Measurements from ENCODE around the gene SEMA3G. TPM values are rescaled to one million over a fixed set of nuclear protein-coding genes. Genes with fewer than 3 reads are reported as not detected.

The SEMA3G gene
- total RNA-seq, 3 donors from 2014 or later (not counting 1 experiment from before 2014, with no cell fraction given): 0.07 to 0.55 TPM; not detected in 1

- Mint-ChIP-seq H3K4me1 (peaks cover 1% of the 10 kb centered on the region in 2 donors), H3K9me3 (no peaks in the 10 kb centered on the region), H3K27ac (no peak overlapping the region), H3K27me3 (ENCODE audit: low read depth in 2 of 2) (no peaks in the 10 kb centered on the region), H3K4me3 (no peak overlapping the region), H3K36me3 (no peaks in the 10 kb centered on the region)
- peaks cover 86% of the 10 kb centered on the region for H3K36me3 ChIP-seq (ENCODE audit: control insufficient read depth, insufficient read depth, low read length)
- TF ChIP-seq CTCF (IDR thresholded peaks at IDR 0.05): no peak
- no peaks in the 10 kb centered on the region for H3K27me3 ChIP-seq (ENCODE audit: control insufficient read depth, insufficient read depth, low read length)
- no peak for ATAC-seq
- peaks cover 8% of the 10 kb centered on the region for H3K4me1 ChIP-seq (ENCODE audit: control insufficient read depth, insufficient read depth, low read length)
- no peak for DNase-seq
- H3K4me3 ChIP-seq (ENCODE audit: low read length): no peak overlapping the region
- WGBS (ENCODE audit: insufficient coverage): 97% methylated on average over 16 of the region's 16 CpGs
- intact Hi-C loops (cut with micrococcal nuclease): no loop called here
- H3K27ac ChIP-seq (ENCODE audit: low read length): no peak overlapping the region
- no peaks in the 10 kb centered on the region for H3K9me3 ChIP-seq (ENCODE audit: control insufficient read depth, insufficient read depth, low read length)
Observed at GRCh38 chr3:52477076-52477795, 32.3 kb upstream of the SEMA3G start.

- Histone ChIP-seq H3K4me3 (ENCODE audit: low read length) (no peak overlapping the region), H3K9me3 (ENCODE audit: control insufficient read depth, insufficient read depth, low read length) (no peaks in the 10 kb centered on the region), H3K27me3 (ENCODE audit: control insufficient read depth, insufficient read depth, low read length) (no peaks in the 10 kb centered on the region), H3K27ac (ENCODE audit: low read length) (no peak overlapping the region), H3K4me1 (ENCODE audit: control insufficient read depth, insufficient read depth, low read length) (peaks cover 8% of the 10 kb centered on the region), H3K36me3 (ENCODE audit: control insufficient read depth, insufficient read depth, low read length) (peaks cover 69% of the 10 kb centered on the region)
- ATAC-seq (no peak), DNase-seq (no peak)
- intact Hi-C loops (cut with micrococcal nuclease): no loop called here
- Mint-ChIP-seq H3K9me3 (no peaks in the 10 kb centered on the region), H3K4me3 (no peak overlapping the region), H3K4me1 (peaks cover 4 to 10% of the 10 kb centered on the region in 2 donors), H3K27ac (no peak overlapping the region), H3K36me3 (no peaks in the 10 kb centered on the region), H3K27me3 (ENCODE audit: low read depth in 2 of 2) (no peaks in the 10 kb centered on the region)
- TF ChIP-seq CTCF (IDR thresholded peaks at IDR 0.05): no peak
- 88% methylated on average over 4 of the region's 5 CpGs for WGBS (ENCODE audit: insufficient coverage)
Observed at GRCh38 chr3:52473026-52473425, 28.1 kb upstream of the SEMA3G start.

- ATAC-seq (no peak), DNase-seq (no peak)
- WGBS (ENCODE audit: insufficient coverage): 81% methylated on average over 14 of the region's 14 CpGs
- Mint-ChIP-seq H3K36me3 (no peaks in the 10 kb centered on the region), H3K27me3 (ENCODE audit: low read depth in 2 of 2) (no peaks in the 10 kb centered on the region), H3K4me3 (no peak overlapping the region), H3K9me3 (no peaks in the 10 kb centered on the region), H3K4me1 (peaks cover 4 to 10% of the 10 kb centered on the region in 2 donors), H3K27ac (peak overlapping the region in 1 of 2 donors; percentile 29)
- Histone ChIP-seq H3K27me3 (ENCODE audit: control insufficient read depth, insufficient read depth, low read length) (no peaks in the 10 kb centered on the region), H3K4me3 (ENCODE audit: low read length) (no peak overlapping the region), H3K9me3 (ENCODE audit: control insufficient read depth, insufficient read depth, low read length) (no peaks in the 10 kb centered on the region), H3K36me3 (ENCODE audit: control insufficient read depth, insufficient read depth, low read length) (peaks cover 62% of the 10 kb centered on the region), H3K4me1 (ENCODE audit: control insufficient read depth, insufficient read depth, low read length) (peaks cover 8% of the 10 kb centered on the region), H3K27ac (ENCODE audit: low read length) (no peak overlapping the region)
- TF ChIP-seq CTCF (IDR thresholded peaks at IDR 0.05): peak; percentile 1
- intact Hi-C loops (cut with micrococcal nuclease): no loop called here
Observed at GRCh38 chr3:52472239-52473000, 27.5 kb upstream of the SEMA3G start.
